ENCODE measurements around the gene CASZ1.

GRCh38 chr1:10760566-10761502 is 35.6 kb downstream of the CASZ1 start:
- TF ChIP-seq CTCF (IDR thresholded peaks at IDR 0.05) (no peak), FOXK1 (CRISPR knock-in tag; IDR thresholded peaks at IDR 0.05) (no peak)

Measured in WTC11 (cell line).